IMR-90 (cell line): ENCODE measurements around the gene BSDC1. TPM values are rescaled to one million over a fixed set of nuclear protein-coding genes. Genes with fewer than 3 reads are reported as not detected.

Experiments
- ATAC-seq: fragments of 200-7000 bp; cut with Tn5 transposase; 2 replicates; pipeline ENCODE4 v1.9.1; 2020; ENCODE audit warnings: low read depth, mild to moderate bottlenecking, moderate library complexity
- BruUV-seq: library from RNA; stranded (reverse); fragments of 400-500 nt; replicated peaks from 2 replicates; lab custom pipeline; 2021; lab: Mats Ljungman, UMichigan
- CTCF ChIA-PET: fragments of 300-600 bp; formaldehyde crosslinking; extraction: SDS; loops from one replicate; lab custom pipeline; 2021; ENCODE audit warnings: antibody characterized with exemption; lab: Yijun Ruan, JAX
- POLR2A ChIA-PET: fragments of 300-600 bp; sonication (Branson Sonifier 250); formaldehyde crosslinking; loops from one replicate; lab custom pipeline; 2022; ENCODE audit warnings: antibody characterized with exemption; ENCODE audit not compliant: unreplicated experiment; lab: Charles Lee
- DNase-seq: peaks from one replicate; pipeline ENCODE4 v3.0.0; 2013
- H2AFZ ChIP-seq: replicated peaks from 2 replicates; pipeline ENCODE3; 2013; ENCODE audit warnings: low read length, mild to moderate bottlenecking; ENCODE audit not compliant: poor library complexity
- H2AK5ac ChIP-seq: 2 replicates; pipeline ENCODE4 v1.6.1; 2013; ENCODE audit warnings: low read depth, low read length, inconsistent platforms
- H2AK9ac ChIP-seq: replicated peaks from 2 replicates; pipeline ENCODE3; 2013; ENCODE audit warnings: mild to moderate bottlenecking, low read depth, low read length, moderate library complexity; ENCODE audit not compliant: poor library complexity
- H2BK120ac ChIP-seq: 2 replicates; pipeline ENCODE4 v1.6.1; 2013; ENCODE audit warnings: low read depth, low read length, inconsistent platforms
- H2BK15ac ChIP-seq: 3 replicates; pipeline ENCODE4 v1.6.1; 2013; ENCODE audit warnings: low read depth, low read length, inconsistent platforms
- H2BK20ac ChIP-seq: 2 replicates; pipeline ENCODE4 v1.6.1; 2013; ENCODE audit warnings: low read depth, mild to moderate bottlenecking, inconsistent platforms, low read length, moderate library complexity
- H2BK5ac ChIP-seq: 2 replicates; pipeline ENCODE4 v1.6.1; 2013; ENCODE audit warnings: mild to moderate bottlenecking, low read depth, low read length, inconsistent platforms; ENCODE audit not compliant: poor library complexity, severe bottlenecking
- H3K14ac ChIP-seq: replicated peaks from 2 replicates; pipeline ENCODE4 v1.6.1; 2013; ENCODE audit warnings: low read depth, low read length, inconsistent platforms
- H3K18ac ChIP-seq: 2 replicates; pipeline ENCODE4 v1.6.1; 2013; ENCODE audit warnings: low read depth, low read length, control low read depth
- H3K23ac ChIP-seq: 2 replicates; pipeline ENCODE4 v1.6.1; 2013; ENCODE audit warnings: low read depth, low read length, inconsistent platforms
- H3K27ac ChIP-seq: 2 replicates; pipeline ENCODE4 v1.5.1; 2013; ENCODE audit warnings: mild to moderate bottlenecking, control low read depth, low read length; ENCODE audit not compliant: insufficient read depth
- H3K27me3 ChIP-seq: 2 replicates; pipeline ENCODE4 v1.6.1; 2013; ENCODE audit warnings: low read length; ENCODE audit not compliant: control insufficient read depth, insufficient read depth
- H3K36me3 ChIP-seq: 2 replicates; pipeline ENCODE4 v1.6.1; 2013; ENCODE audit warnings: low read length, mixed read lengths; ENCODE audit not compliant: control insufficient read depth, insufficient read depth
- H3K4ac ChIP-seq: 2 replicates; pipeline ENCODE4 v1.6.1; 2013; ENCODE audit warnings: low read depth, low read length, inconsistent platforms
- H3K4me1 ChIP-seq: 2 replicates; pipeline ENCODE4 v1.6.1; 2013; ENCODE audit warnings: low read length, mixed read lengths; ENCODE audit not compliant: control insufficient read depth, insufficient read depth
- H3K4me2 ChIP-seq: 2 replicates; pipeline ENCODE4 v1.6.1; 2013; ENCODE audit warnings: low read depth, mild to moderate bottlenecking, control low read depth, low read length, moderate library complexity
- H3K4me3 ChIP-seq: 2 replicates; pipeline ENCODE4 v1.5.1; 2013; ENCODE audit warnings: low read depth, mild to moderate bottlenecking, control low read depth, low read length, moderate library complexity; ENCODE audit not compliant: insufficient read depth
- H3K56ac ChIP-seq: 2 replicates; pipeline ENCODE4 v1.6.1; 2013; ENCODE audit warnings: low read length, inconsistent platforms; ENCODE audit not compliant: insufficient read depth; ENCODE audit errors: extremely low read depth
- H3K79me1 ChIP-seq, 2 experiments: 2 replicates each; pipeline ENCODE4 v1.6.1; 2013; ENCODE audit warnings: low read length in 2 of 2, inconsistent platforms in 1 of 2, low read depth in 1 of 2
- H3K9ac ChIP-seq: 2 replicates; pipeline ENCODE4 v1.6.1; 2013; ENCODE audit warnings: low read depth, low read length, control low read depth
- H3K9me1 ChIP-seq: 2 replicates; pipeline ENCODE4 v1.6.1; 2013; ENCODE audit warnings: low read length, inconsistent platforms; ENCODE audit not compliant: insufficient read depth
- H3K9me3 ChIP-seq: 2 replicates; pipeline ENCODE4 v1.6.1; 2013; ENCODE audit warnings: low read length; ENCODE audit not compliant: control insufficient read depth, insufficient read depth
- H4K20me1 ChIP-seq: 2 replicates; pipeline ENCODE4 v1.6.1; 2013; ENCODE audit warnings: low read length, inconsistent platforms; ENCODE audit not compliant: insufficient read depth
- H4K5ac ChIP-seq: 2 replicates; pipeline ENCODE4 v1.6.1; 2013; ENCODE audit warnings: mild to moderate bottlenecking, low read depth, low read length, control low read depth
- H4K8ac ChIP-seq, 2 experiments: 2 replicates each; pipeline ENCODE4 v1.6.1; 2013; ENCODE audit warnings: low read depth in 2 of 2, low read length in 2 of 2, control low read depth in 1 of 2, inconsistent platforms in 1 of 2
- H4K91ac ChIP-seq: 2 replicates; pipeline ENCODE4 v1.6.1; 2013; ENCODE audit warnings: low read depth, low read length, inconsistent platforms; ENCODE audit not compliant: insufficient read depth
- ELK1 ChIP-seq: fragments of 150-350 bp; IDR thresholded peaks from 2 replicates; pipeline ENCODE4 v1.6.1; 2016; ENCODE audit warnings: low read depth, mild to moderate bottlenecking, low read length, moderate library complexity, borderline replicate concordance
- MAZ ChIP-seq: IDR thresholded peaks from 2 replicates; pipeline ENCODE4 v1.6.1; 2012; ENCODE audit warnings: low read depth, mild to moderate bottlenecking, low read length, improper control_type of control experiment, moderate library complexity, borderline replicate concordance
- POLR2A ChIP-seq: IDR thresholded peaks from 2 replicates; pipeline ENCODE4 v1.6.1; 2012; ENCODE audit warnings: mild to moderate bottlenecking, low read depth, low read length
- WGBS, 2 experiments: methylation state at CpG; one replicate each; pipeline versions ENCODE4 v1.1.5 to v1.1.7; 2013; ENCODE audit warnings: missing lambda C conversion rate in 2 of 2; ENCODE audit not compliant: insufficient read length in 1 of 2; ENCODE audit errors: extremely low coverage in 2 of 2; 5-methylcytosine and 5-hydroxymethylcytosine counted together
- dilution Hi-C: fragments of 300-500 bp; cut with HindIII; formaldehyde crosslinking; loops from one replicate; pipeline ENCODE4 v1.14.3; 2018; ENCODE audit warnings: low sequenced_read_pairs; ENCODE audit not compliant: unreplicated experiment
- in situ Hi-C: fragments of 300-500 bp; cut with MboI; formaldehyde crosslinking; loops from 3 replicates; pipeline ENCODE4 v1.14.3; 2019; ENCODE audit warnings: low sequenced_read_pairs, inconsistent platforms, mixed read lengths
- intact Hi-C: fragments of 100-400 bp; cut with micrococcal nuclease; formaldehyde crosslinking; loops from 2 replicates; pipeline ENCODE4 v1.10.0; 2022
- polyA plus RNA-seq, 3 experiments: library from polyadenylated mRNA; depleted of rRNA; stranded (reverse); fragments of >200 nt; gene quantifications; 2 replicates each; pipeline ENCODE4 v1.2.3, GENCODE V29; 2012; ENCODE audit warnings: low replicate concordance in 1 of 3
- total RNA-seq: library from RNA; depleted of rRNA; stranded (reverse); fragments of >200 nt; gene quantifications from 2 replicates; pipeline ENCODE4 v1.2.3, GENCODE V29; 2012

BSDC1 gene
- total and polyA plus RNA-seq, 2 of the 4 experiments (the other 2 are of a cell fraction) = 56.8 to 60.4 TPM

DNA sequence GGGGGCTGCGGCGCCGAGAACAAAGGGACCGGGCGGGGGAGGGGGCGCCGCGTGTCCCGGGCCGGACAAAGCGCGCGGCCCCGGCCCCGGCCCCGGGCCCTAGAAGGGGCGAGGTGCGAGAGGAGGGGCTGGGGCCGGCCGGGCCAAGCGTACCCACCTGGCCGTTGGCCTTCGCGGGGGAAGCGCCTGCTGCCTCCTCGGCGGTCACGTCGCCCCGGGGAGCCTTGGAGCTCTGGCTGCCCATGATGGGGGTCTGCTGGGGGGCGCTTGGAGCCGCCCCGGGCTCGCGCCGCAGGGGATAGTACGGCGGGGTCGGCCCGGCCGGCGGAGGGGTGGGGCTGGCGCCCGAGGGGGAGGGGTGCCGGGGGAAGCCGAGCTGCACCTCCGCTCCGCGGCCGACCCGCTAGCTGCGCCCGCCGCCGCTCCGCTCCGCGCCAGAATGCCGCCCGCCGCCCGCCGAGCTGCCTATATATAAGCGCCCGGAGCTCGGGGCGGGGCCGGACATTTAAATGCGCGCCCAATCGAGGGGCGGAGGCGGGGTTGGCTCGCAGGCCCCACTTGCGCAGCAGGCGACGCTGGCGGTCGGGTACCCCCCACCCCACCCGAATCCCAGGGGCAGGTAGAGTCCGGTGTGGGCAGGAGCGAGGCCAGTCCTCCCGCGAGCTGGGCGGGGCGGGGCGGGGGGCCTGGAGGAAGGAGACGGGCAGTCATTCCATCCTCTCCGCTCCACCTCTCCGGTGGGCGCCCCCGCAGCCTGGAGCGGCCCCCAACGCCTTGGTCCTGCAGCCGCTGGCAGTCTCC lies 58.3 kb downstream of the BSDC1 start, which contains the start of gene MARCKSL1:
Gene MARCKSL1, minus strand, starts transcription at position 444 of the 801 bp plus-strand sequence. Its CDS starts 200 bp downstream, at position 244.
- H2BK20ac ChIP-seq = no peak within 1 kb of the TSS
- POLR2A ChIA-PET = interaction anchor here (0.5 to 1.0 kb wide), 4 partner anchors 9 to 447 kb away, joined by 3 to 5 read pairs (median 3); no protein-coding TSS in a partner anchor
- intact Hi-C loops = loop anchor here (1.0 to 5.0 kb wide), 2 partner anchors 15 to 56 kb away; partner anchors contain the start of gene BSDC1

More for the DNA sequence above, 58.3 kb downstream of the BSDC1 start, which contains the start of gene MARCKSL1:
- Histone ChIP-seq H3K27me3 (no peaks in the 10 kb centered on the region), H2AFZ (peak within 1 kb of the TSS; percentile 89), H3K9me3 (no peaks in the 10 kb centered on the region), H2BK5ac (peak within 1 kb of the TSS; percentile 71), H3K36me3 (peaks cover 33% of the 10 kb centered on the region), H3K23ac (peak within 1 kb of the TSS; percentile 59), H2AK9ac (peak within 1 kb of the TSS; percentile 97), H3K79me1 (peaks cover 19 to 39% of the 10 kb centered on the region in 2 experiments; a peak in 3 of 4 replicates), H4K8ac (peak within 1 kb of the TSS in 1 of 2 experiments; percentile 58; a peak in 1 of 4 replicates), H3K18ac (no peak within 1 kb of the TSS), H3K4me3 (peak within 1 kb of the TSS; percentile 85), H4K5ac (no peak within 1 kb of the TSS), H3K9ac (peak within 1 kb of the TSS; percentile 81), H2AK5ac (peak within 1 kb of the TSS; percentile 66; the same call in 1 of the 2 replicates), H3K4ac (peak within 1 kb of the TSS; percentile 77), H4K91ac (peak within 1 kb of the TSS; percentile 26; the same call in 1 of the 2 replicates), H3K14ac (peak within 1 kb of the TSS; percentile 85; the same call in 1 of the 2 replicates), H3K27ac (peak within 1 kb of the TSS; percentile 85), H3K4me2 (peak within 1 kb of the TSS; percentile 95), H3K9me1 (0 out of 2 replicates have a peak, but pooled peaks cover 3% of the 10 kb centered on the region), H3K56ac (no peak within 1 kb of the TSS), H3K4me1 (peaks cover 6% of the 10 kb centered on the region), H4K20me1 (peaks cover 34% of the 10 kb centered on the region), H2BK15ac (no peak within 1 kb of the TSS), H2BK120ac (no peak within 1 kb of the TSS; the same call in 1 of the 2 replicates)
- ATAC-seq (peak; percentile 76), DNase-seq (peak; percentile 55)
- BruUV-seq = no TSS peak
- dilution Hi-C loops (no loop called here), in situ Hi-C loops (no loop called here)
- CTCF ChIA-PET = interaction anchor here (0.7 kb wide), 1 partner anchor 71 kb away, joined by 3 read pairs; no protein-coding TSS in a partner anchor
- WGBS, 2 experiments = 2% methylated on average over 41 of the region's 95 CpGs; no CpG with 5 or more reads in 1 of the 2 experiments
- TF ChIP-seq POLR2A (peak; percentile 99), ELK1 (no peak), MAZ (peak; percentile 50; the same call in 1 of the 2 replicates)
